ENCODE results near the gene CDK5.

CDK5 gene

DNA sequence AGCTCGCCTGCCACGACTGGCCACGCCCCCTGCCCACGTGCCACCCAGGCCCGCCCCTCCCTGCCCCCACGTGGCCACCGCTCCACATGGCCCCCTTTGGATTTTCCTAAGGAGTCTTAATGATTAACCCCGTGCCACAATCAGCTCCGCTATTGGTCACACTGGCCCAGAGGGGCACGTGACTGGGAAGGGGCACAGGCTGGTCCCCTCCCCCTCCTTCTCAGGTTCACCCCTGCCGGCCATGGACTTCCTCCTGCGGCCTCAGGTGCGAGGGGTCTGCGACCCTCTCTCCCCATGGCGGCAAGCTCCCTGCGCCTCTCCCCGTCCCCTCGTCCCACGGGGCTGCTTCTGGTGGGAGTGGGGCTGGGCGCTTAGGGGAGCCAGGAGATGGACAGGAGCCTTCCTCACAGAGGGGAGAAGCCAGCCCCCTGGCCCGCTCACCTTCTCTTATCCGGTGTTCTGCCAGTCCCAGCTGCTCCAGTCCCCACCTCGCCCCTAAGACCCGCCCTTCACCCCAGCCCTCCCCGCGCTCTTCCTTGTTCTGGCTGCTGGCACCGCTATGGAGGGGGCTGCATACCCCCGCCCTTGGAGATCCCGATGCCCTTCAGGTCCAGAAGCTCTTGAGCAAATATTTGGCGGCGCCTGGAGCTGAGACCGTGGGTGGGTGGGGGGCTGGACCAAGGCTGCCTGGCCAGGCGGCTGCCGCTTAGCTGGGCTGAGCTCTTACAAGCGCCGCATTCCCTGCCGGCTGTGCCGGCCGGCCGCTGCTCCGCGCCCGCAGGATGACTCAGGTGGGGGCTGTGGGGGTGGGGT is 4.9 kb upstream of the CDK5 start:
- no peak for TF ChIP-seq CTCF (IDR thresholded peaks at IDR 0.05; ENCODE audit: low read depth, low read length)
- no peak overlapping the region for H3K4me3 ChIP-seq (ENCODE audit: low read depth, low read length)

GRCh38 chr7:151062111-151062398 is 4.4 kb upstream of the CDK5 start:
- no peak overlapping the region for H3K4me3 ChIP-seq (ENCODE audit: low read depth, low read length)

GRCh38 chr7:151061213-151062110 is 3.8 kb upstream of the CDK5 start:
- H3K4me3 ChIP-seq (ENCODE audit: low read depth, low read length), result peak overlapping the region; percentile 86
- TF ChIP-seq CTCF (IDR thresholded peaks at IDR 0.05; ENCODE audit: low read depth, low read length), result no peak

More at GRCh38 chr7:151062111-151062398, 4.4 kb upstream of the CDK5 start:
- no peak for TF ChIP-seq CTCF (IDR thresholded peaks at IDR 0.05; ENCODE audit: low read depth, low read length)

DNA sequence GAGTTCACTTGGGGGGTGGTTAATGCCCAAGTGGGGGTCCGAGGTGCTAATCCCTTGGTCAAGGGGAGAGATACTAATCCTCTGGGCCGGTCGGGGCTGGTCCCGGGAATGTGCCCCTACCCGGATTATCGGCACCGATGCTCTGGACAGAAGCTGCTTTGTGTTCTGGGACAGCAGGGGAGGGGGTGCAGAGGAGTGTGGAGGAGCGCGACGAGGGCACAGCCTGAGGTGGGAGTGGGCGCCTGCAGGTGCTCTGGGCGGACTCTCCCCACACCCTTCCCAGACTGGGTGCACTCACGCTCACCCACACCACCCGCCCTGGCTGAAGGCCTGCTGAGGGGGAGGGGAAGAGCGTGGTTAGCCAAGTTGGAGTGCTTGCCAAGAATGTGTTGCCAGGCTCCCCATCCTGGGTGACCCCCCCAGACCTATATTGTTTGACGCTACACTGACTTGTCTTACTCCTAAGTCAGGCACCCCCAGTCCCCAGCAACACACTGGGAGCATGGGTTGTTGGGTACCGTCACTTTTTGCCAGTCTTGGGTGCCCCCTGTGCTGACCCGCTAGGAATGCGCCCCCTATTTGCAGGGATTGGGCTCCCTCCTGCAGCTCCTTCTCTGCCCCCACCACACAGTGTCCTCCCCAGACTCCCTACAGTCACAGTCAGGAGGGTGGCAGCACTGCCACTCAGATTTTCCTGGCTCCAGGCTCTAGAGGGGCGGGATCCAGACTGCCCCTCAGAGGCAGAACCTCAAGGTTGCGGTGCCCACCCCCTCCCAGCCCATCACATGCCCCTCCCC is 2.9 kb upstream of the CDK5 start:
- H3K4me3 ChIP-seq (ENCODE audit: low read depth, low read length), result peak overlapping the region; percentile 86
- no peak for TF ChIP-seq CTCF (IDR thresholded peaks at IDR 0.05; ENCODE audit: low read depth, low read length)

DNA sequence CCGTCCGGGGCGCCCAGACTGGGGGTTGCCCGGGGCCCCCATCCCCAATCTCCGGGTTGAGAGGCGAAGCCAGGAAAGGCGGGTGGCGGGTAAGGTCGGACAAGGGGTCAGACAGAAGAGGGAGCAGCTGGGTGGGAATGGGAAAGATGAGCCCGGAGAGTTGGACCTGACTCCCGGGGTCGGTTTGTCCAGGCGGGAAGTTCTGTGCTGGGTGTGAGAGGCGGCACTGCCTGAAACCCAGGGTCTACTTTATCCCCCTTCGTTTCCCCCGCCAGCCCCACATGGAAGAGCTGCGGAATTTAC is 2.4 kb upstream of the CDK5 start:
- H3K4me3 ChIP-seq (ENCODE audit: low read depth, low read length), result peak overlapping the region; percentile 86
- no peak for TF ChIP-seq CTCF (IDR thresholded peaks at IDR 0.05; ENCODE audit: low read depth, low read length)

- peak; percentile 45; the same call in 1 of the 2 replicates for TF ChIP-seq CTCF (IDR thresholded peaks at IDR 0.05; ENCODE audit: low read depth, low read length)
- peak within 1 kb of the TSS; percentile 86 for H3K4me3 ChIP-seq (ENCODE audit: low read depth, low read length)
Measured at GRCh38 chr7:151059367-151060112, 1.8 kb upstream of the CDK5 start, which contains the start of gene SLC4A2. TSS of gene SLC4A2 (plus strand) at chr7:151059589. CDS start at chr7:151061988, 2,399 bp downstream.
